MM.1S (cell line): ENCODE measurements around the gene L1CAM.

Experiments
- CTCF ChIP-seq: fragments of 300-600 bp; sonication (generic); IDR thresholded peaks from 2 replicates; pipeline ENCODE4 v1.5.1; 2016; ENCODE audit warnings: antibody characterized with exemption, low read length, mixed read lengths
- EZH2phosphoT487 ChIP-seq: fragments of 300-600 bp; sonication (generic); IDR thresholded peaks from 2 replicates; pipeline ENCODE4 v1.6.1; 2018; ENCODE audit warnings: antibody characterized with exemption, low read length

GRCh38 chrX:153927672-153927921, 41.6 kb upstream of the L1CAM start:
- TF ChIP-seq CTCF (no peak), EZH2phosphoT487 (no peak)
